HCT116 (cell line): Measurements from ENCODE around the gene PLXNB3. TPM values are rescaled to one million over a fixed set of nuclear protein-coding genes. Genes with fewer than 3 reads are reported as not detected.

Experiments used
- ATAC-seq: fragments of 200-7000 bp; cut with Tn5 transposase; 2 replicates; pipeline ENCODE4 v1.9.1; 2020; ENCODE audit warnings: mild to moderate bottlenecking, moderate library complexity
- BruUV-seq: library from RNA; stranded (reverse); fragments of 400-500 nt; replicated peaks from 2 replicates; lab custom pipeline; 2021; lab: Mats Ljungman, UMichigan
- CTCF ChIA-PET: fragments of 300-600 bp; sonication (Branson Sonifier 250); formaldehyde crosslinking; loops from one replicate; lab custom pipeline; 2021; ENCODE audit warnings: antibody characterized with exemption; lab: Charles Lee
- POLR2A ChIA-PET: fragments of 300-600, 350-600 bp; sonication (Branson Sonifier 250); formaldehyde crosslinking; loops from one replicate; lab custom pipeline; 2021; ENCODE audit warnings: antibody characterized with exemption; lab: Charles Lee
- RAD21 ChIA-PET, 2 experiments: fragments of 300-600 bp; sonication (Branson Sonifier 250); formaldehyde crosslinking; loops; one replicate each; lab custom pipeline; 2023; ENCODE audit warnings: low total read pairs in 2 of 2; ENCODE audit not compliant: uncharacterized antibody in 2 of 2, unreplicated experiment in 2 of 2, low non-redundant PET in 1 of 2; lab: Charles Lee
- DNase-seq: peaks from one replicate; pipeline ENCODE4 v3.0.0-alpha.2; 2010; ENCODE audit warnings: low read depth, low spot score
- H2AFZ ChIP-seq: fragments of 200-600 bp; shearing (Covaris generic), sonication (generic); 2 replicates; pipeline ENCODE4 v1.6.1; 2017; ENCODE audit warnings: low read depth, mixed run types, mixed read lengths, antibody characterized with exemption, low read length; ENCODE audit not compliant: poor library complexity, severe bottlenecking
- H3K27ac ChIP-seq: 2 replicates; pipeline ENCODE4 v1.5.1; 2012; ENCODE audit warnings: low read depth, low read length
- H3K27me3 ChIP-seq: fragments of 200-600 bp; sonication (generic); 2 replicates; pipeline ENCODE4 v1.6.1; 2016; ENCODE audit warnings: mixed run types, low read length, mixed read lengths; ENCODE audit not compliant: insufficient read depth
- H3K36me3 ChIP-seq, 2 experiments: fragments of 200-500 bp in 1 of 2; fragments of 200-600 bp in 1 of 2; sonication (Bioruptor generic) in 1 of 2; sonication (generic) in 1 of 2; 2 replicates each; pipeline versions ENCODE4 v1.5.1 to v1.6.1; 2014 to 2016; ENCODE audit warnings: low read length in 2 of 2, inconsistent platforms in 1 of 2, mixed read lengths in 1 of 2, mixed run types in 1 of 2; ENCODE audit not compliant: insufficient read depth in 2 of 2, control insufficient read depth in 1 of 2
- H3K4me1 ChIP-seq, 2 experiments: fragments of 200-600 bp in 1 of 2; sonication (generic) in 1 of 2; 2 replicates each; pipeline versions ENCODE4 v1.5.1 to v1.6.1; 2012 to 2017; ENCODE audit warnings: low read length in 2 of 2, inconsistent platforms in 1 of 2, mild to moderate bottlenecking in 1 of 2, mixed read lengths in 1 of 2, mixed run types in 1 of 2, moderate library complexity in 1 of 2; ENCODE audit not compliant: insufficient read depth in 2 of 2, control insufficient read depth in 1 of 2
- H3K4me2 ChIP-seq: fragments of 200-600 bp; sonication (generic); 2 replicates; pipeline ENCODE4 v1.6.1; 2017; ENCODE audit warnings: mixed run types, low read length, mixed read lengths
- H3K4me3 ChIP-seq, 2 experiments: fragments of 200-600 bp in 1 of 2; sonication (generic) in 1 of 2; replicated peaks in 1 of 2; 2 replicates each; pipeline ENCODE4 v1.5.1; 2011 to 2016; ENCODE audit warnings: low read length in 2 of 2, control low read depth in 1 of 2, low read depth in 1 of 2, mild to moderate bottlenecking in 1 of 2, mixed read lengths in 1 of 2, mixed run types in 1 of 2
- H3K79me2 ChIP-seq: fragments of 200-600 bp; sonication (generic); 2 replicates; pipeline ENCODE4 v1.6.1; 2017; ENCODE audit warnings: mild to moderate bottlenecking, mixed run types, low read length, moderate library complexity, mixed read lengths; ENCODE audit not compliant: insufficient read depth
- H3K9ac ChIP-seq: fragments of 200-600 bp; sonication (generic); 2 replicates; pipeline ENCODE4 v1.6.1; 2016; ENCODE audit warnings: low read length, mixed read lengths
- H3K9me2 ChIP-seq: fragments of 200-600 bp; sonication (generic), shearing (Covaris generic); 2 replicates; pipeline ENCODE4 v1.6.1; 2017; ENCODE audit warnings: mixed run types, mild to moderate bottlenecking, moderate library complexity; ENCODE audit not compliant: insufficient read depth
- H3K9me3 ChIP-seq, 2 experiments: fragments of 200-500 bp in 1 of 2; fragments of 200-600 bp in 1 of 2; sonication (Bioruptor generic) in 1 of 2; sonication (generic) in 1 of 2; 2 replicates each; pipeline ENCODE4 v1.6.1; 2014 to 2017; ENCODE audit warnings: low read length in 2 of 2, mixed read lengths in 2 of 2, inconsistent platforms in 1 of 2, low read depth in 1 of 2, mild to moderate bottlenecking in 1 of 2, mixed run types in 1 of 2, moderate library complexity in 1 of 2; ENCODE audit not compliant: control insufficient read depth in 1 of 2, insufficient read depth in 1 of 2
- H4K20me1 ChIP-seq: fragments of 200-600 bp; sonication (generic), shearing (Covaris generic); 2 replicates; pipeline ENCODE4 v1.6.1; 2017; ENCODE audit warnings: mixed run types, mild to moderate bottlenecking, moderate library complexity; ENCODE audit not compliant: insufficient read depth
- CBX3 ChIP-seq: IDR thresholded peaks from 2 replicates; pipeline ENCODE4 v1.6.1; 2012; ENCODE audit warnings: low read depth
- CEBPB ChIP-seq: IDR thresholded peaks from 2 replicates; pipeline ENCODE4 v1.6.1; 2012; ENCODE audit warnings: low read depth
- EGR1 ChIP-seq: IDR thresholded peaks from 2 replicates; pipeline ENCODE4 v1.6.1; 2012; ENCODE audit warnings: low read depth
- EZH2 ChIP-seq: fragments of 200-600 bp; sonication (generic); IDR thresholded peaks from 2 replicates; pipeline ENCODE4 v1.6.1; 2017; ENCODE audit warnings: antibody characterized with exemption, mixed run types
- EZH2phosphoT487 ChIP-seq: fragments of 200-600 bp; IDR thresholded peaks from 2 replicates; pipeline ENCODE4 v1.6.1; 2018; ENCODE audit warnings: antibody characterized with exemption, borderline replicate concordance
- FOSL1 ChIP-seq: IDR thresholded peaks from 2 replicates; pipeline ENCODE4 v1.6.1; 2012; ENCODE audit warnings: low read depth
- JUND ChIP-seq: IDR thresholded peaks from 2 replicates; pipeline ENCODE4 v1.6.1; 2012
- POLR2A ChIP-seq: IDR thresholded peaks from 2 replicates; pipeline ENCODE4 v1.7.0; 2011; ENCODE audit warnings: borderline replicate concordance; ENCODE audit not compliant: insufficient read depth, insufficient read length; ENCODE audit errors: extremely low read depth
- POLR2AphosphoS5 ChIP-seq: IDR thresholded peaks from 2 replicates; pipeline ENCODE4 v1.6.1; 2011; ENCODE audit warnings: mild to moderate bottlenecking, low read depth, low read length, moderate library complexity
- RAD21 ChIP-seq: IDR thresholded peaks from 2 replicates; pipeline ENCODE4 v1.6.1; 2012; ENCODE audit warnings: low read depth, mild to moderate bottlenecking
- SIN3A ChIP-seq: IDR thresholded peaks from 2 replicates; pipeline ENCODE4 v1.6.1; 2012; ENCODE audit warnings: low read depth
- SP1 ChIP-seq: IDR thresholded peaks from 2 replicates; pipeline ENCODE4 v1.6.1; 2012; ENCODE audit warnings: low read depth
- SRF ChIP-seq: IDR thresholded peaks from 2 replicates; pipeline ENCODE4 v1.6.1; 2012; ENCODE audit warnings: low read depth
- TCF7L2 ChIP-seq: IDR thresholded peaks from 2 replicates; pipeline ENCODE4 v1.7.0; 2011; ENCODE audit warnings: borderline replicate concordance, inconsistent platforms; ENCODE audit not compliant: insufficient read depth, insufficient read length; ENCODE audit errors: extremely low read depth
- YY1 ChIP-seq: IDR thresholded peaks from 2 replicates; pipeline ENCODE4 v1.6.1; 2011; ENCODE audit warnings: low read length, low read depth, moderate library complexity, mild to moderate bottlenecking; ENCODE audit not compliant: insufficient replicate concordance; ENCODE audit errors: extremely low read depth
- ZFX ChIP-seq: fragments of 450-650 bp; IDR thresholded peaks from 2 replicates; pipeline ENCODE4 v1.6.1; 2017
- ZNF274 ChIP-seq: fragments of 200-500 bp; sonication (Bioruptor generic); IDR thresholded peaks from 2 replicates; pipeline ENCODE4 v1.6.1; 2014; ENCODE audit warnings: mild to moderate bottlenecking, low read depth, low read length, inconsistent platforms
- intact Hi-C: fragments of 100-400 bp; cut with micrococcal nuclease; formaldehyde crosslinking; loops from 2 replicates; pipeline ENCODE4 v1.10.0; 2022
- total RNA-seq: library from RNA; stranded (reverse); gene quantifications from one replicate; pipeline ENCODE4 v1.2.1, GENCODE V29; 2021; ENCODE audit not compliant: unreplicated experiment
- TF ChIP-seq, protein P1 (sequence below): IDR thresholded peaks from 2 replicates; pipeline ENCODE4 v1.6.1; 2012; ENCODE audit warnings: low read depth
- TF ChIP-seq, protein P2 (sequence below): IDR thresholded peaks from 2 replicates; pipeline ENCODE4 v1.6.1; 2011; ENCODE audit warnings: mild to moderate bottlenecking, low read length, moderate library complexity; ENCODE audit not compliant: insufficient replicate concordance; ENCODE audit errors: extremely low read depth
- TF ChIP-seq, protein P3 (sequence below): IDR thresholded peaks from 2 replicates; pipeline ENCODE4 v1.6.1; 2012

The PLXNB3 gene
- total RNA-seq, 1 experiment from 2014 or later = 4.8 TPM

DNA sequence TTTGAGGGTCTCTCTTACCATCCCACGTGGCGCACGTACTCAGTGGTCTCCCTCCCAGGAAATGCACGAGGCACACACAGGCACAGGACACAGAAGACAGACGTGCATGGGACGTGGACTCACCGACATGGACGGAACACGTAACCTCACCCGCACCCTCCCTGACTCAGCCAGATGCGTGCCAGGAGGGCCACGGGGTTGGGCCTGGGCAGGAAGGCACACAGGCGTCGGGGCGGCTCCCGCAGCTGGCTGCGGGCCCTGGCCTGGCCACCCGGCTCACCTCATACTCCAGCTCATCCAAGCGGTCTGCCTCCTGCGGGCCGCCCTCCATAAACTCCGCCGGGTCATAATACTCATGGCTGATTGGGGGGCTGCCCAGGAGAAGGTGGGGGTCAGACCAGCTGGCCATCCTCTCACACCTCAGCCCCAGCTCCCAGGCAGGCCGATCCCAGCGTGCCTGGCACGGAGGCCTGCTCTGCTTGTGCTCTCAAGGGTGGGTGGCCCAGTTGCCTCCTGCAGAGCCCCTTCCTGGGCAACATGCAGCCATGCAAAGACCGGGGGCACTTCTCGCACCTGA is 43.0 kb downstream of the PLXNB3 start:
- no peaks in the 10 kb centered on the region for H3K4me1 ChIP-seq
- H3K27me3 ChIP-seq = no peaks in the 10 kb centered on the region
- no peaks in the 10 kb centered on the region for H3K79me2 ChIP-seq
- H3K9me2 ChIP-seq = no peaks in the 10 kb centered on the region
- H3K9ac ChIP-seq = no peak overlapping the region
- no peaks in the 10 kb centered on the region for H3K36me3 ChIP-seq
- no peak for ATAC-seq
- no peak overlapping the region for H3K4me2 ChIP-seq
- BruUV-seq = no TSS peak
- H2AFZ ChIP-seq = no peak overlapping the region
- H3K9me3 ChIP-seq = no peaks in the 10 kb centered on the region
- no peaks in the 10 kb centered on the region for H4K20me1 ChIP-seq
- H3K27ac ChIP-seq = no peak overlapping the region
- no peak for TF ChIP-seq RAD21
- TF ChIP-seq EZH2phosphoT487 = no peak
- no peak for TF ChIP-seq FOSL1
- TF ChIP-seq TCF7L2 = no peak
- TF ChIP-seq SP1 = no peak
- TF ChIP-seq, protein P1, sequence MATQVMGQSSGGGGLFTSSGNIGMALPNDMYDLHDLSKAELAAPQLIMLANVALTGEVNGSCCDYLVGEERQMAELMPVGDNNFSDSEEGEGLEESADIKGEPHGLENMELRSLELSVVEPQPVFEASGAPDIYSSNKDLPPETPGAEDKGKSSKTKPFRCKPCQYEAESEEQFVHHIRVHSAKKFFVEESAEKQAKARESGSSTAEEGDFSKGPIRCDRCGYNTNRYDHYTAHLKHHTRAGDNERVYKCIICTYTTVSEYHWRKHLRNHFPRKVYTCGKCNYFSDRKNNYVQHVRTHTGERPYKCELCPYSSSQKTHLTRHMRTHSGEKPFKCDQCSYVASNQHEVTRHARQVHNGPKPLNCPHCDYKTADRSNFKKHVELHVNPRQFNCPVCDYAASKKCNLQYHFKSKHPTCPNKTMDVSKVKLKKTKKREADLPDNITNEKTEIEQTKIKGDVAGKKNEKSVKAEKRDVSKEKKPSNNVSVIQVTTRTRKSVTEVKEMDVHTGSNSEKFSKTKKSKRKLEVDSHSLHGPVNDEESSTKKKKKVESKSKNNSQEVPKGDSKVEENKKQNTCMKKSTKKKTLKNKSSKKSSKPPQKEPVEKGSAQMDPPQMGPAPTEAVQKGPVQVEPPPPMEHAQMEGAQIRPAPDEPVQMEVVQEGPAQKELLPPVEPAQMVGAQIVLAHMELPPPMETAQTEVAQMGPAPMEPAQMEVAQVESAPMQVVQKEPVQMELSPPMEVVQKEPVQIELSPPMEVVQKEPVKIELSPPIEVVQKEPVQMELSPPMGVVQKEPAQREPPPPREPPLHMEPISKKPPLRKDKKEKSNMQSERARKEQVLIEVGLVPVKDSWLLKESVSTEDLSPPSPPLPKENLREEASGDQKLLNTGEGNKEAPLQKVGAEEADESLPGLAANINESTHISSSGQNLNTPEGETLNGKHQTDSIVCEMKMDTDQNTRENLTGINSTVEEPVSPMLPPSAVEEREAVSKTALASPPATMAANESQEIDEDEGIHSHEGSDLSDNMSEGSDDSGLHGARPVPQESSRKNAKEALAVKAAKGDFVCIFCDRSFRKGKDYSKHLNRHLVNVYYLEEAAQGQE = no peak
- TF ChIP-seq CBX3 = no peak
- TF ChIP-seq, protein P2, sequence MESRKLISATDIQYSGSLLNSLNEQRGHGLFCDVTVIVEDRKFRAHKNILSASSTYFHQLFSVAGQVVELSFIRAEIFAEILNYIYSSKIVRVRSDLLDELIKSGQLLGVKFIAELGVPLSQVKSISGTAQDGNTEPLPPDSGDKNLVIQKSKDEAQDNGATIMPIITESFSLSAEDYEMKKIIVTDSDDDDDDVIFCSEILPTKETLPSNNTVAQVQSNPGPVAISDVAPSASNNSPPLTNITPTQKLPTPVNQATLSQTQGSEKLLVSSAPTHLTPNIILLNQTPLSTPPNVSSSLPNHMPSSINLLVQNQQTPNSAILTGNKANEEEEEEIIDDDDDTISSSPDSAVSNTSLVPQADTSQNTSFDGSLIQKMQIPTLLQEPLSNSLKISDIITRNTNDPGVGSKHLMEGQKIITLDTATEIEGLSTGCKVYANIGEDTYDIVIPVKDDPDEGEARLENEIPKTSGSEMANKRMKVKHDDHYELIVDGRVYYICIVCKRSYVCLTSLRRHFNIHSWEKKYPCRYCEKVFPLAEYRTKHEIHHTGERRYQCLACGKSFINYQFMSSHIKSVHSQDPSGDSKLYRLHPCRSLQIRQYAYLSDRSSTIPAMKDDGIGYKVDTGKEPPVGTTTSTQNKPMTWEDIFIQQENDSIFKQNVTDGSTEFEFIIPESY = no peak
- TF ChIP-seq POLR2A = no peak
- TF ChIP-seq CEBPB = no peak
- TF ChIP-seq YY1 = no peak
- TF ChIP-seq JUND = no peak
- TF ChIP-seq ZFX = no peak
- TF ChIP-seq ZNF274 = no peak
- no peak for TF ChIP-seq EGR1
- TF ChIP-seq SIN3A = no peak
- TF ChIP-seq, protein P3, sequence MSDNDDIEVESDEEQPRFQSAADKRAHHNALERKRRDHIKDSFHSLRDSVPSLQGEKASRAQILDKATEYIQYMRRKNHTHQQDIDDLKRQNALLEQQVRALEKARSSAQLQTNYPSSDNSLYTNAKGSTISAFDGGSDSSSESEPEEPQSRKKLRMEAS = no peak
- no peak for TF ChIP-seq SRF
- TF ChIP-seq POLR2AphosphoS5 = no peak
- no peak for TF ChIP-seq EZH2
- intact Hi-C loops = no loop called here
- POLR2A ChIA-PET = no interaction called here
- no peak for DNase-seq
- CTCF ChIA-PET = no interaction called here
- H3K4me3 ChIP-seq = no peak overlapping the region
- RAD21 ChIA-PET = no interaction called here
